BJ (cell line): ENCODE results near the gene SMIM14. TPM values are rescaled to one million over a fixed set of nuclear protein-coding genes. Genes with fewer than 3 reads are reported as not detected.
A peak's percentile ranks its signal among the peaks of the same experiment; 100 is the strongest.

Experiments
- CTCF ChIA-PET: fragments of 350-600 bp; formaldehyde crosslinking; extraction: SDS; loops from one replicate; lab custom pipeline; 2021; ENCODE audit warnings: antibody characterized with exemption, inconsistent platforms; lab: Yijun Ruan, JAX
- POLR2A ChIA-PET: fragments of 300-600 bp; sonication (Branson Sonifier 250); formaldehyde crosslinking; extraction: SDS; loops from one replicate; lab custom pipeline; 2021; ENCODE audit warnings: antibody characterized with exemption; lab: Charles Lee
- DNase-seq: peaks from one replicate; pipeline ENCODE4 v3.0.0-alpha.2; 2011; ENCODE audit warnings: low read depth
- H3K27me3 ChIP-seq: 2 replicates; pipeline ENCODE4 v1.6.0; 2011; ENCODE audit warnings: low read length; ENCODE audit not compliant: control insufficient read depth, insufficient read depth
- H3K36me3 ChIP-seq: 2 replicates; pipeline ENCODE4 v1.5.1; 2011; ENCODE audit warnings: low read length; ENCODE audit not compliant: control insufficient read depth, insufficient read depth
- H3K4me3 ChIP-seq: 2 replicates; pipeline ENCODE4 v1.5.1; 2011; ENCODE audit warnings: low read depth, mild to moderate bottlenecking, control low read depth, low read length
- CTCF ChIP-seq: IDR thresholded peaks from 2 replicates; pipeline ENCODE4 v1.5.1; 2011; ENCODE audit warnings: low read depth, mild to moderate bottlenecking, control low read depth, inconsistent platforms, low read length, moderate library complexity; ENCODE audit not compliant: insufficient read depth
- polyA plus RNA-seq: library from polyadenylated mRNA; depleted of rRNA; stranded (reverse); fragments of >200 nt; gene quantifications from 2 replicates; pipeline ENCODE4 v1.2.3, GENCODE V29; 2011

Gene SMIM14
- polyA plus RNA-seq, 1 experiment, result 25.4 TPM

- ChIA-PET POLR2A (no interaction called here), CTCF (no interaction called here)
- Histone ChIP-seq H3K27me3 (no peaks in the 10 kb centered on the region), H3K36me3 (peaks cover 4% of the 10 kb centered on the region), H3K4me3 (no peak overlapping the region)
- DNase-seq, result no peak
- no peak for TF ChIP-seq CTCF
Measured at GRCh38 chr4:39530682-39531081, 108.0 kb downstream of the SMIM14 start.

GRCh38 chr4:39529534-39529933, 109.1 kb downstream of the SMIM14 start:
- Histone ChIP-seq H3K4me3 (no peak overlapping the region), H3K27me3 (no peaks in the 10 kb centered on the region), H3K36me3 (peaks cover 4% of the 10 kb centered on the region)
- CTCF ChIA-PET, result no interaction called here
- DNase-seq, result no peak
- TF ChIP-seq CTCF, result no peak
- POLR2A ChIA-PET, result no interaction called here

- Histone ChIP-seq H3K4me3 (peak overlapping the region; percentile 79), H3K27me3 (no peaks in the 10 kb centered on the region), H3K36me3 (peaks cover 4% of the 10 kb centered on the region)
- no peak for TF ChIP-seq CTCF
- no peak for DNase-seq
- ChIA-PET POLR2A (no interaction called here), CTCF (no interaction called here)
Measured at GRCh38 chr4:39528061-39528465, 110.6 kb downstream of the SMIM14 start.

GRCh38 chr4:39527296-39528060, 111.2 kb downstream of the SMIM14 start, which contains the start of gene UGDH:
Gene UGDH, minus strand, starts transcription at chr4:39527439. Its CDS starts 5,927 bp downstream, at chr4:39521512.
- Histone ChIP-seq H3K4me3 (peak within 1 kb of the TSS; percentile 79), H3K36me3 (peaks cover 4% of the 10 kb centered on the region), H3K27me3 (no peaks in the 10 kb centered on the region)
- no peak for TF ChIP-seq CTCF
- POLR2A ChIA-PET, result interaction anchor here (0.5 to 1.2 kb wide), 5 partner anchors 21 to 448 kb away, joined by 3 to 8 read pairs (median 6); no protein-coding TSS in a partner anchor
- peak; percentile 93 for DNase-seq
- CTCF ChIA-PET, result interaction anchor here (0.5 kb wide), 1 partner anchor 158 kb away, joined by 3 read pairs; no protein-coding TSS in a partner anchor

- ChIA-PET CTCF (interaction anchor here (0.5 kb wide), 1 partner anchor 159 kb away, joined by 3 read pairs; no protein-coding TSS in a partner anchor), POLR2A (interaction anchor here (0.5 to 1.2 kb wide), 5 partner anchors 20 to 449 kb away, joined by 3 to 8 read pairs (median 6); no protein-coding TSS in a partner anchor)
- Histone ChIP-seq H3K36me3 (peaks cover under 1% of the 10 kb centered on the region; the same call in 1 of the 2 replicates), H3K27me3 (no peaks in the 10 kb centered on the region), H3K4me3 (peak overlapping the region; percentile 79)
- no peak for DNase-seq
- TF ChIP-seq CTCF, result no peak
Measured at GRCh38 chr4:39526765-39527295, 111.8 kb downstream of the SMIM14 start.
